ENCODE measurements around the gene RBMXL2. TPM values are rescaled to one million over a fixed set of nuclear protein-coding genes. Genes with fewer than 3 reads are reported as not detected.

Gene RBMXL2
- not detected for total RNA-seq

- H3K9ac ChIP-seq (ENCODE audit: low read depth in 2 of 2, low read length in 2 of 2), result no peak within 1 kb of the TSS
- no peak for DNase-seq
- H3K4me1 ChIP-seq, result no peaks in the 10 kb centered on the region
- H3K27me3 ChIP-seq, result no peaks in the 10 kb centered on the region
- H3K4me3 ChIP-seq, result no peak within 1 kb of the TSS
- H3K36me3 ChIP-seq, result no peaks in the 10 kb centered on the region
- intact Hi-C loops (cut with DNase I), result no loop called here
- H3K9me3 ChIP-seq, result no peaks in the 10 kb centered on the region
- no peak within 1 kb of the TSS for H3K27ac ChIP-seq
- no peak for TF ChIP-seq CTCF (IDR thresholded peaks at IDR 0.05)
Observed at GRCh38 chr11:7088921-7089320, at the start of gene RBMXL2. Gene RBMXL2, plus strand, starts transcription at chr11:7088998. Its CDS starts 123 bp downstream, at chr11:7089121.

- no peak for TF ChIP-seq CTCF (IDR thresholded peaks at IDR 0.05)
- Histone ChIP-seq H3K27me3 (no peaks in the 10 kb centered on the region), H3K27ac (no peak overlapping the region), H3K9me3 (no peaks in the 10 kb centered on the region), H3K4me1 (no peaks in the 10 kb centered on the region), H3K9ac (ENCODE audit: low read depth in 2 of 2, low read length in 2 of 2) (no peak overlapping the region), H3K36me3 (no peaks in the 10 kb centered on the region), H3K4me3 (no peak overlapping the region)
- intact Hi-C loops (cut with DNase I), result no loop called here
- no peak for DNase-seq
Observed at GRCh38 chr11:7046474-7047175, 42.2 kb upstream of the RBMXL2 start.

GRCh38 chr11:7050191-7050590 lies 38.6 kb upstream of the RBMXL2 start:
- Histone ChIP-seq H3K9ac (ENCODE audit: low read depth in 2 of 2, low read length in 2 of 2) (no peak overlapping the region), H3K36me3 (no peaks in the 10 kb centered on the region), H3K27me3 (no peaks in the 10 kb centered on the region), H3K9me3 (no peaks in the 10 kb centered on the region), H3K4me1 (no peaks in the 10 kb centered on the region), H3K4me3 (no peak overlapping the region), H3K27ac (no peak overlapping the region)
- no peak for DNase-seq
- intact Hi-C loops (cut with DNase I), result no loop called here
- no peak for TF ChIP-seq CTCF (IDR thresholded peaks at IDR 0.05)

- intact Hi-C loops (cut with DNase I), result no loop called here
- Histone ChIP-seq H3K27me3 (no peaks in the 10 kb centered on the region), H3K36me3 (no peaks in the 10 kb centered on the region), H3K4me3 (no peak overlapping the region), H3K4me1 (no peaks in the 10 kb centered on the region), H3K27ac (no peak overlapping the region), H3K9ac (ENCODE audit: low read depth in 2 of 2, low read length in 2 of 2) (no peak overlapping the region), H3K9me3 (no peaks in the 10 kb centered on the region)
- DNase-seq, result no peak
- no peak for TF ChIP-seq CTCF (IDR thresholded peaks at IDR 0.05)
Observed at GRCh38 chr11:7056828-7057513, 31.8 kb upstream of the RBMXL2 start.

- no peak for TF ChIP-seq CTCF (IDR thresholded peaks at IDR 0.05)
Observed at GRCh38 chr11:7057641-7058040, 31.2 kb upstream of the RBMXL2 start.

More at GRCh38 chr11:7057641-7058040, 31.2 kb upstream of the RBMXL2 start:
- Histone ChIP-seq H3K9me3 (no peaks in the 10 kb centered on the region), H3K4me3 (no peak overlapping the region), H3K27ac (no peak overlapping the region), H3K36me3 (no peaks in the 10 kb centered on the region), H3K4me1 (no peaks in the 10 kb centered on the region), H3K27me3 (no peaks in the 10 kb centered on the region), H3K9ac (ENCODE audit: low read depth in 2 of 2, low read length in 2 of 2) (no peak overlapping the region)
- DNase-seq, result no peak
- intact Hi-C loops (cut with DNase I), result no loop called here
